Measurements from ENCODE around the gene AUP1.
"Not testable (repeated sequence)": the region's sequence is repeated elsewhere in the genome, so short reads cannot be mapped to it uniquely, and the experiment has no call there.

The AUP1 gene, protein sequence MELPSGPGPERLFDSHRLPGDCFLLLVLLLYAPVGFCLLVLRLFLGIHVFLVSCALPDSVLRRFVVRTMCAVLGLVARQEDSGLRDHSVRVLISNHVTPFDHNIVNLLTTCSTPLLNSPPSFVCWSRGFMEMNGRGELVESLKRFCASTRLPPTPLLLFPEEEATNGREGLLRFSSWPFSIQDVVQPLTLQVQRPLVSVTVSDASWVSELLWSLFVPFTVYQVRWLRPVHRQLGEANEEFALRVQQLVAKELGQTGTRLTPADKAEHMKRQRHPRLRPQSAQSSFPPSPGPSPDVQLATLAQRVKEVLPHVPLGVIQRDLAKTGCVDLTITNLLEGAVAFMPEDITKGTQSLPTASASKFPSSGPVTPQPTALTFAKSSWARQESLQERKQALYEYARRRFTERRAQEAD

GRCh38 chr2:74529357-74530238 is at the start of gene AUP1, which contains the start of gene HTRA2:
Gene AUP1 (minus strand): TSS chr2:74529706. CDS start chr2:74529629, 77 bp downstream.
Gene HTRA2 (plus strand): TSS chr2:74529933. CDS start chr2:74530007, 74 bp downstream.
- DNase-seq (ENCODE audit: low spot score): peak; percentile 98

- DNase-seq (ENCODE audit: low spot score): no peak
These were observed 48.9 kb upstream of the AUP1 start for GRCh38 chr2:74578408-74578807.

GRCh38 chr2:74577448-74577847 is 47.9 kb upstream of the AUP1 start:
- DNase-seq (ENCODE audit: low spot score): no peak

DNA sequence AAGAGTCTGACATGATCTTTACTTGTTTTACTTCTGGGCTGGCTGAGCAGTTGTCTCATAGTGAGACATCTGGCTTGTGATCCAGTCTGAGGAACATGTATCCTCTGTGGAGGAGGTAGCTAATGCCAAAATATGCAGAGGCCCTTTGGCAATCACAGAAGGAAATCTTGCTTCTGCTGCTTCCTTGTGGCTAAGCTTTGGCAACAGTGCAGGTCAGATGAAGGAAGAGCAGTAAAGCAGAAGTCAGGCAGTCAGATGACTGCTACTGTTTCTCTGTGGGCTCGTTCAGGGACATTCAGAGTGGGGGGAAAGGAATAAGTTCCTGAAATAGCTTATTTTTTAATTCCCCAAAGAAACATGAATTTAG is 47.3 kb upstream of the AUP1 start:
- DNase-seq (ENCODE audit: low spot score): no peak

DNA sequence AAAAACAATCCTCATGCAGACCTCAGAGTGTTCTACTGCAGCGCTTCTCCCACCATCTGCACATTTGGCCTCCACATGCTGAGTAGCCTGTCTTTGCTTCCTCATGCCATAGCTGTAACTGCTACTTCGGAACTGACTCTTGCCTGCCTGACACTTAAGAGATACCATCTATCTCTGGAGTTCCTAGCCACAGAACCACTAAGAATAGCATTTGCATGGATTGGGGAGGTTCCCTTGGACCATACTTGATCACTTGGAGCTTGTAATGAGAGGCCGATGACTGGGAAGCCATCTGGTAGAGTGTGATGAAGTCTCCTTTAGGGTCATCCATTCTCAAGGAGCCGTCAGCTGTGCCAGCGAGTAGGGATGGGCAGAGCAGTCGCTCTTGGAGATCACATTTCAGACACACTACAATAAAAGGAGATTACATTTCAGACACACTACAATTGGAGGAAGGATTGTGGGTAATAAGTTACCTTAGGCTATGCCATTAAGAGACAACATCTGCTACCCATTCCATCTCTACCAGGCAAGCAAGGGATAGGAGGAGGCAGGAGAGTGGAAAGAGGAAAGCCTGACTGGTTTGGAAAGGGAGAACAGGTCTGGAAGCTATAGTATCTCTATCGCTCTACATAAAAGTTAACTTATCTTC is 46.8 kb upstream of the AUP1 start:
- DNase-seq (ENCODE audit: low spot score): no peak

DNA sequence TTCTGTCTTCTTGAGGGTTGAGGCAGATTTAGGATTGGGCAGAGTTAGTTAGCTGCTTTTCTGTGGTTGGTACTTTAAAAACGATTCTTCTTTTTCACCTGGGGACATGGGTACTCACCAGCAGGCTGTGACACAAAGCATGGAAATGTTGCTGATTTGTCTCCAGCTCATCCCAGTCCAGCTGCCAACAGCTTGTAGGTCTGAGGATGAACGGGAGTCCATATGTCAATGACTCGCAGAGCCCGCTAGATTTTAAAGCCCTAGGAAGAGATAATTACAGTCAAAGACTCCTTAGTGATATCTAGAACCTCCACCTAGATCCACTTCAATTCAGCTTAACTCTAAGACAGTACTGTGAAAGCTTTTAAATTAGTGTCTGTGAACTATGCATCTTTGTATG is 45.8 kb upstream of the AUP1 start:
- no peak for DNase-seq (ENCODE audit: low spot score)

DNA sequence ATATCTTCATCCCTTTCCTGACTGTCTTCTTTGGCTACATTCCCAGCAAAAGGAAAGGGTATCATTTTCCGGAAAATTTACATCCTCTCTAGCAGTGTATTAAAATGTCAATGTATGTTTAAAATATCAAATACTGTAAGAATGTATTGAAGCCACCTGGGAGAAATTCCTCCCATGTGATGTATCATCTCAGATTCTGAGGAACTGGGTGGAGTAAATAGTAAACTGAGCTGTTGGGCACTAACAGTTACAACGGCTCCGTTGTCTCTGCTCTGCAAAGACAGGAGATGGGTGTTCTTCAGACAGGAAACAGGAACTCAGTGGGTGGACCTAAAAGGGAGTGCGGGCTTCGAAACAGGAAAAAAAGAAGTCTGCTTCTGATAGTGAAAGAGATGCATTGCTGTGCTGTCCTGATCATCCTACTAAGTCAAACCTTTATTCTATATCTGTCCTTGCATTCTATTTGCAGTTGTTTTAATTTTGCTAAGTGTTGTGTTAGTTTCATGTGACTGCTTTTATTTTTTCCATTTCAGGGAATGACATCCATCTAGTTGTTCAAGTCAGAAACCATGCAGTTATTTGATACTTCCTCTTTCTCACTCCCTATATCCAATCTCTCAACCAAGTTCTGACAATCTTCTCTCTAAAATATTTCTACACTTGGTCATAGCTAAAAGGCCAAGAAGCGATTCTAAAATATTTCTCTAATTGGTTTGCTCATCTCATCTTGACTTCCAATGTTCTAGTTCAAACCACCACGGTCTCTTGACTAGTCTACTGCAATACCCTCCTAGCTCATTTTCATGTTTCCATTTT is 44.4 kb upstream of the AUP1 start:
- DNase-seq (ENCODE audit: low spot score): no peak

DNA sequence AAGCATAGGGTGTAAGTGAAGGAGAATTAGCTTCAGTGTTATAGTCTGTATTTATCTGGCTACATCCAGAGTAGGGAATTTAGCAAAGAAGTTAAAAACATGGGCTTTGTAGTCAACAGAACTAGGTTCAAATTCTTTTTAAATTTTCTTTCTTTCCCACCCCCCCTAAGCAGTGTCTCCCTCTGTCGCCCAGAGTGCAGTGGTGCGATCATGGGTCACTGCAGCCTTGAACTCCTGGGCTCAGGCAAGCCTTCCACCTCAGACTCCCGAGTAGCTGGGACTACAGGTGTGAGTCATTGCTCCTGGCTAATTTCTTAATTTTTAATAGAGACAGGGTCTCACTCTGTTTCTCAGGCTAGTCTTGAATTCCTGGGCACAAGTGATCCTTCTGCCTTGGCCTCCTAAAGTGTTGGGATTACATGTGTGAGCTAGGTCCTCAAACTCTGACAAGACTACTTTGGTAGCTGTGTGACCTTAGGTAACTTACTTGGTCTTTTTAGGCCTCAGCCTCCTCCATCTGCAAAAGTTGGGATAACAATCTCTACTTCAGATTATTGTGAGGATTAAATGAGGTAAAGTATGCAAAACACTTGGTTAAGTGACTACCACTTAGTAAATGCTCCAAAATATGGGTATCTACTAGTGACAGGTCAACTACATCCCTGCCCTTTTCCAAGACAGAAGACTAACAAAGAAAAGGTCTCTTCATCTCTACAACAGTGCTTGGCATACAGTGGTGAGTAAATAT is 42.8 kb upstream of the AUP1 start:
- DNase-seq (ENCODE audit: low spot score): no peak

DNA sequence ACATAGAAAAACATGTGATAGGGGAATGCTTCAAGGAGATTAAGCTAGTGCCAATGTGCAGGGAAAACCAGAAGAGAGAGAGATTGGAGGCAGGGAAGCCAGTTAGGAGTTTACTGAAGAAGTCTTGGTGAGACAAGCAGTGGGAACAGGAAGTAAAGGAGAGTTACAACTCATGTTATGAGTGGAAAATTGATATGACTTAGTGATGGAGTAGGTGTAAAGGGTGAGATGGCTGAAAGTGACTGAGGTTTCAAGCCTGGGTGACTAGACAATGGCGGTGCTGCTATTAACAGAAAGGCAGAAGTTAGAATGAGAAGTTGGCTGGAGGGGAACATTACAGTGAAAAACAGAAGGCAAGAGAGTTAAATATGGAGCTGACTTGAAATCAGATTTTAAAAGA is 41.6 kb upstream of the AUP1 start:
- no peak for DNase-seq (ENCODE audit: low spot score)

- DNase-seq (ENCODE audit: low spot score): no peak
These were observed 40.2 kb upstream of the AUP1 start for GRCh38 chr2:74569686-74570085.

DNA sequence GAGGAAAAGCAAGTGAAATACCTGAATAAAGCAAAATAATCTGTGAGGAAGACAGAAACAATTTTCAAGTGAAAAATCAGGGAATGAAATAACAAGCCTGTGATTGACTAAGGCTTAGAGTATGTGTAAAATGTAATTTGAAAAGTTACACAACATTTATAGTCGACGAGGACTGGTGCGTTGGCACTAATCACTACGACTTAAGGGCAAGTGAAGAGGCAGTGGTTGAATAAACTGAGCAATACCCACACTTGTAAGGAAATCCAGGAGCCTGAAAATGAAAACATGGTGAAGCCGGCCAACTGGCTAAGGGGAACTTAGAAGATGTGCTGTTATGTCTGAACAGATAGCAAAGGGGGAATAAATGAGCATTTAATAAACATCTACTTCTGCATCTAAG is 38.4 kb upstream of the AUP1 start:
- DNase-seq (ENCODE audit: low spot score): no peak

DNA sequence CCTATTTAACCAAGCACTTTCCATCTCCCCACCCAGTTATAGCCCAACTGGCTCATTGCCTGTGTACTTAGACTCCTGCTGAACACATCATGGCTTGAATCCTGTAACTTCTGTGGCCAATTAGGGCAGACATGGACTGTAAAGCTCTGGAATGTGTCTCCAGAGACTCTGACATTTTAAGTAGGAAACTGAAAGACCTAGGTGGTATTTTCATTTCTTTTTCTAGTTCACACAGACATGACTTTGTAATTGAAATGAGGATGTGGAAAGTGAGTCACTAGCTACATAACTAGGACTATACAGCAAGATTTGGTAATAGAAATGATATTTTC is 37.2 kb upstream of the AUP1 start:
- no peak for DNase-seq (ENCODE audit: low spot score)

DNA sequence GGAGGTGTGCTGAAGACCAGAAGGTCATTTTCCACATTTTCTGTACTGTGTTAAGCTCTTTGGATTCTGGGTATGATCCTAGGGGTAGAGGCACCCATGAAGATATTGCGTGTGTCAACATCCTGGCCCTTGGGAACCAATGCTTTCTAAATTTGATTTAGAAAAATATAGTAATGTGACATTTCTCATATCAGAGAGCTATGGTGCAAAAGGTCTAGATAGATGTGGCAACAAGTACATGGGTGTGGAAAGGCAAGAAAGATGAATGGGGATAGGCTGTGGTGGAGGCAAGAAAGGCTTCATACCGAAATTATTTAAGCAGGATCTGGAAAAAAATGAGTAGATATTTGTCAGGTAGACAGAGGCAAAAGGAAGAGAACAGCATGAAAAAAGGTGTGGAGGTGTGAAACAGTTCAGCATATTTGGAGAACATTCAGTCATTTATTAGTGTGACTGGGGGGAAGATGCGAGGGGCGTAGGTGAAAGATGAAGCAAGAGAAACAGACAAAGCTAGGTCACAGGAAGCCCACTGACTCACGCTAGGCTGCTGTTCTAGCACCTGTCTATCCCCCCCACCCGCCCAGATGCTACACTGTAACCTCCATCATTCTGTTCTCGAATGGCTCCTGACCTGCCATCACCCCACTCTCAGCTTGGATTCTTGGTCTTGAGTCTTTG is 36.7 kb upstream of the AUP1 start:
- DNase-seq (ENCODE audit: low spot score): no peak

DNA sequence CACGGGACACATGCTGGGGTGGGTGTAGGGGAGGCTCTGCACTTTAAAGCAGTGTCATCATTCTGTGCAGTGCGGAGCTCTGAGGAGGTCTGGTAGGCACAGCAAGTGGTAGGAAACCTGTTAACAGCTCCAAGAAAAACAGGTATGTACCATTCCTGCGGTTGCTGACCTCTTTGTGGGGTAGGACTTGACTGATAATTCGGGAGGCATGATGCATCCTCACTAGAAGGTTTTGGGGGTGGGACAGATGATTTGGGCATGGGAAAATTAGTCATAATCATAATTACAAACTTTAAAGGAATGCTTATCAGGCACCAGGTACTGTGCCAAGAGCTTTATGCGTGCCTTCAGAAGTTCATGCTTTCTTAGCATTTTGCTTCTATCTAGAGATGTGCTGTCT is 34.7 kb upstream of the AUP1 start:
- DNase-seq (ENCODE audit: low spot score): no peak

DNA sequence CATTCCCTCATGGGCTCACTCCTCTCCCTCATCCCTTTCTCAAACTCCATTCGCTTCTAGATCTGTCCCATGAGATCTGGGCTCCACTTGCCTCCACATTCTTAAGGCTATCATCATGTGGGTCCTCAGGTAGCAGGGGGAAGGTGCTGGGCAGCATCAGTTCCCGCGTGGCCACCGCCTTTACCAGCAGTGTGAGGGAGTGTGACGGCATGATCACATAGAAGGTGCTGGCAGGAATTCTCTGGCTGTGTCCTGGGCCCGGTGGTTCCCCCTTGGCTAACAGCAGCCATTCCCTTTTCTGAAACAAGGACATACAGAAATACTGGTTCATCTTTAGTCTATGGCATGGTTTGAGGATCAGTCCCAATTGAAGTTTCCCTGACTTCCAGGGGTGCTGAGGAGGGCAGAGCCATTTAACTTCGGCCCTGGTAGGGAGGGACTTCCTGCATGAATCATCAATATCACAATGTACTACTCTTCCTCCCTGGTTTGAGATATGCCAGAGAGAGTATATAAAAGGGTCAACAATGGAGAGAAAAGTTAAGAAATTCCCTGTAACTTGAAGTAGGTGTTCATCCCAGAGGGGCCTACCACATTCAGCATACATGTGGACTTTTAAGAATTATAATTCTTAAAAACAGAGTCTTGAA is 32.7 kb upstream of the AUP1 start:
- DNase-seq (ENCODE audit: low spot score): no peak

DNA sequence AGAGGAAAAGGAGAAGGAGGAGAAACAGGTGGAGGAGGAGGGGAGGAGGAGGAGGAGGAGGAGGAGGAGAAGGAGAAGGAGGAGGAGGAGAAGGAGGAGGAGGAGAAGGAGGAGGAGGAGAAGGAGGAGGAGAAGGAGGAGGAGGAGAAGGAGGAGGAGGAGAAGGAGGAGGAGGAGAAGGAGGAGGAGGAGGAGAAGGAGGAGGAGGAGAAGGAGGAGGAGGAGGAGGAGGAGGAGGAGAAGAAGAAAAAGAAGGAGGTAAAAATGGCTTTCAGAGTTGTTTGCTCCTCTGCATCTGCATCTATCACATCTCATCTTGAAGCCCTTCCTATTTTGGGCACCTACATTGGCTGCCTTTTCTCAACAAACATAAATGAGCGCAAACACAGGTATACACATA is 31.5 kb upstream of the AUP1 start:
- DNase-seq (ENCODE audit: low spot score): not testable (repeated sequence)

GRCh38 chr2:74560591-74560990 is 31.1 kb upstream of the AUP1 start:
- no peak for DNase-seq (ENCODE audit: low spot score)

DNA sequence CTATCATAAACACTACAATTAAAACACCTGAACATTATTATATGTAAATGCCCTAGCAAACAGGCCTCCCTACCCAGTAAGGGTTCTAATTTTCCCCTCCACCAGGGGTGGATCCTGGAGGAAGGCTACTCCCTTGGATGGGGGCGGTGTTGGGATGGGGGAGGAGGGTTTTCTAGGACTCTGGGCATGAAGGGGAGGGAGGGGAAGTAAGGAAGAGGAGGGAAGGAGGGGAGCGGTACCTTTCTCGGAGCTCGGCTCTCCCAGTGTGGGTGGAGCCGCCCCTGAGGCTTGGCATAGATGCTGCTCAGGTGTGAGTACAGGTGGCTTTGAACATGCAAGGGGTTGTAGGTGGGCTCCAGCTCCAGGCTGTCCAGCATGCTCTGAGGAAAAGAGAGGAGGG is 30.4 kb upstream of the AUP1 start:
- DNase-seq (ENCODE audit: low spot score): no peak

DNA sequence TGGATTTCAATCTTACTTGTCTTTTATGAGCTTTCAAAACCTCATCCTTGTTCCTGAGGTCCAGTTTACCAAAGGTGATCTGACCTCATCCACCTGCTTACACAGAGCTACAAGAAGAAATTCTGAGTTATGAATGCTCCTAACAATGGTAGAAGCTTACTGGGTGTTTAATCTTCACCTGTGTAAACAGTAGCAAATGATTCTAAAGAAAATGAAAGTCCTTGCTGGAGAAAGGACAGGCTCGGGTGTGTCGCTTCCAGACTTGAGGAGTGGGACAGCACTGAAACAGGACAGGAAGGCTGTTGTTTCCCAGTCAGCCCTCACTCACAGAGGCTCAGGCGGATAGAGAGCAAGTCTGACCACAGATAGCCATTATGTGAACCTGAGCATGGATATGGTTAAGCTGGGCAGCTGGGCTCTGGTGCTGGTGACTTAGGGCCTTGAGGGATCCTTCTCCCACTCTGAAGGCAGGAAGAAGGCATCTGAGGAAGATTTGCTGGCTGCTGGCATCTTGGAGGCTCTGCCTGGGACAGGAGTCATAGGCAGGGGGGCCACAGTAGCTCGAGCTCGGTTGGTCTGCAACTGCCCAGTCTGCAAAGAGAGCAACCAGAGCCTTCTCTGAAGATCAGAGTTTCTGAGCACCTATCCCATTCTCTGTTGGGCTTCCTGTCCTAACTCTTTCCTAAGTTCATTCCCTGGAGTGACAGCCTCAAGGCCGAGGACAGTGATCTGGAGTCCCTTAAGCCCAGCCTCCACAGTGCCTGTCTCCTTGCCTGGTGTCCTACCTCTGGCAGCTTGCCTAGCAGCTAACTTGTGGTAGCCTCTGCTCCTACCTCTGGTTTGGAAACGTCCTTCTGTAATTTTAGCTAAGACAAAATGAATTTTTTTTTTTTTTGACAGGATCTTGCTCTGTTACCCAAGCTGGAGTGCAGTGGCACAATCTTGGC is 29.1 kb upstream of the AUP1 start:
- no peak for DNase-seq (ENCODE audit: low spot score)
